ENCODE data around the gene ERAL1. TPM values are rescaled to one million over a fixed set of nuclear protein-coding genes. Genes with fewer than 3 reads are reported as not detected.

The ERAL1 gene
- total and polyA plus RNA-seq, 2 of the 8 experiments (the other 6 are each of a cell fraction or from before 2014, with no cell fraction given), result 67.8 to 122 TPM

- ChIA-PET CTCF (ENCODE audit: partially characterized antibody) (interaction anchor here (0.6 to 2.3 kb wide), 6 partner anchors 13 to 78 kb away, joined by 3 to 11 read pairs (median 5); no protein-coding TSS in a partner anchor), POLR2A (ENCODE audit: partially characterized antibody) (interaction anchor here (0.6 to 2.2 kb wide), 7 partner anchors 8 to 65 kb away, joined by 3 to 10 read pairs (median 4); no protein-coding TSS in a partner anchor)
- Histone ChIP-seq H2BK15ac (ENCODE audit: low read length) (no peak overlapping the region), H2BK12ac (ENCODE audit: low read depth, low read length) (no peak overlapping the region), H3K79me1 (ENCODE audit: low read depth, low read length) (no peaks in the 10 kb centered on the region; the same call in 1 of the 2 replicates), H2BK20ac (ENCODE audit: low read length) (no peak overlapping the region), H3K36me3 (ENCODE audit: control insufficient read depth in 2 of 4, insufficient read depth in 4 of 4, low read length in 3 of 4) (peaks cover 0 to 3% (median 0%) of the 10 kb centered on the region in 4 experiments; a peak in 1 of 8 replicates), H4K8ac (ENCODE audit: extremely low read depth, insufficient read depth, low read length) (no peak overlapping the region), H3K4me1 (replicated peaks in 1 of 4; ENCODE audit: control insufficient read depth in 3 of 4, insufficient read depth in 4 of 4, low read length in 3 of 4) (no peaks in the 10 kb centered on the region), H3K9me3 (ENCODE audit: insufficient read depth in 2 of 2, low read depth in 1 of 2, low read length in 1 of 2) (no peaks in the 10 kb centered on the region), H3K4ac (replicated peaks; ENCODE audit: insufficient read length, low read depth, low read length) (no peak overlapping the region), H2AK5ac (ENCODE audit: low read depth, low read length) (no peak overlapping the region), H3K79me2 (ENCODE audit: control insufficient read depth in 1 of 2, insufficient read depth in 2 of 2, low read length in 2 of 2) (peaks cover 0 to 36% of the 10 kb centered on the region in 2 experiments; a peak in 3 of 4 replicates), H4K91ac (replicated peaks; ENCODE audit: insufficient read length, low read length) (no peak overlapping the region), H2AFZ (ENCODE audit: low read length) (no peak overlapping the region), H3K18ac (ENCODE audit: extremely low read depth, low read length) (no peak overlapping the region), H3K4me2 (ENCODE audit: insufficient read depth in 1 of 2, low read depth in 2 of 2, low read length in 2 of 2) (no peak overlapping the region), H3K27ac (ENCODE audit: low read depth, low read length) (no peak overlapping the region), H2BK5ac (ENCODE audit: low read depth, low read length) (no peak overlapping the region), H4K5ac (ENCODE audit: insufficient read length, low read depth, low read length) (no peak overlapping the region), H3K56ac (replicated peaks; ENCODE audit: insufficient read length, low read depth, low read length) (no peak overlapping the region), H3K27me3 (replicated peaks in 1 of 4; ENCODE audit: control insufficient read depth in 3 of 4, extremely low read depth in 1 of 4, insufficient read depth in 3 of 4, low read length in 3 of 4) (no peaks in the 10 kb centered on the region), H4K20me1 (replicated peaks in 1 of 2; ENCODE audit: control insufficient read depth in 1 of 2, insufficient read depth in 2 of 2, low read length in 2 of 2) (peaks cover 2% of the 10 kb centered on the region in 2 experiments), H3K9ac (replicated peaks in 1 of 4; ENCODE audit: extremely low read depth in 1 of 4, low read depth in 3 of 4, low read length in 3 of 4) (no peak overlapping the region), H2BK120ac (replicated peaks; ENCODE audit: low read depth, low read length) (no peak overlapping the region), H3K4me3 (ENCODE audit: extremely low read depth in 1 of 4, insufficient read depth in 2 of 4, low read depth in 3 of 4, low read length in 4 of 4) (no peak overlapping the region), H3K14ac (ENCODE audit: insufficient read length) (no peak overlapping the region), H3K23ac (ENCODE audit: insufficient read length) (no peak overlapping the region), H3K23me2 (ENCODE audit: low read depth, low read length) (no peaks in the 10 kb centered on the region)
- DNase-seq (ENCODE audit: low read depth in 1 of 2, low spot score in 2 of 2) (no peak), FAIRE-seq (no peak)
- WGBS, 2 experiments (ENCODE audit: extremely low coverage in 1 of 2, insufficient coverage in 1 of 2, insufficient read length in 1 of 2, insufficient replicate concordance in 2 of 2, low coverage in 1 of 2, low lambda C conversion rate in 2 of 2, missing lambda C conversion rate in 1 of 2), result 94% methylated on average over 15 of the region's 15 CpGs; no CpG with 5 or more reads in 1 of the 2 experiments
- TF ChIP-seq JUN (IDR thresholded peaks at IDR 0.05; ENCODE audit: low read depth, low read length) (no peak), HDAC2 (IDR thresholded peaks at IDR 0.05; ENCODE audit: borderline replicate concordance in 1 of 2, low read depth in 2 of 2, low read length in 2 of 2) (no peak), KDM5A (IDR thresholded peaks at IDR 0.05; ENCODE audit: low read length) (no peak), USF2 (IDR thresholded peaks at IDR 0.05; ENCODE audit: low read length) (no peak), ZNF274 (IDR thresholded peaks at IDR 0.05; ENCODE audit: borderline replicate concordance, extremely low read depth, low read length) (no peak)
These were observed 26.3 kb upstream of the ERAL1 start for GRCh38 chr17:28828294-28829040.

Measured in H1 (cell line).